Measurements from ENCODE around the gene RALGDS. TPM values are rescaled to one million over a fixed set of nuclear protein-coding genes. Genes with fewer than 3 reads are reported as not detected.

The RALGDS gene
- total and polyA plus RNA-seq, 9 of the 15 experiments (the other 6 are each of a cell fraction or from before 2014, with no cell fraction given), result 0.75 to 43.3 (median 27.1) TPM

DNA sequence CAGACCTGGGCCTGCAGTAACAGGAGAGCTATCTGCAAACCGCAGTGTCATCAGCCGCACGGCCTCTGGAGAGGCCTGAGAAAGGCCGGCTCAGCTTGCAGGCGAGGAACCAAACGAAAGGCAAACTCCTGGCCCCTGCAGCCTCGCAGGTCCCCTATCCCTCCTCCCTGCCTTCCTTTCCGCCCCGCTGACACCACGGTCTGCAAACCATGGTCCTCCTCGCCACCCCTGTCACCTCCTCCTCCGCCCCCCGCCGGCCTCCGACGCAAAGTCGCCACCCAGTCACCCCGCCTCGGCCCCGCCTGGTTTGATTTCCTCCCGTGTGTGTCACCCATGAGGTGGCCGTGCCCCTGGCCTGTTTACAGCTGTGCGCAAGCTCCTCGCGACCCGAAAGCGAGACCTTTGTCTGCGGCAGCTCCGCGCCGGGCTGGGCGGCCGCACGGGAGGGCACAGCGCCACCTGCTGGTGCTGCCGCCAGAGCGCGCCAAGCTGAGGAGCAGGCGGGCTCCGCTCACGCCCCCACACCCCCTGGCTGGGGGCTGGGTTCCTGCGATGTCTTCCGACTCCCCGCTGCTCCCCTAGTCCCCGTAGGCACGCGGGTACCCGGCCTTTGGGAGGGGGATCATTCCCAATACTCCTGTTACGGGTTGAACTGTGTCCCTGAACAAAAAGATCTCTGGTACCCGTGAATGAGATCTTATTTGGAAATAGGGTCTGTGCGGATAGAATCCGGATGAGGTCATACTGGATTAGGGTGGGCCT, 23.3 kb upstream of the RALGDS start (continued):
- TF ChIP-seq MEF2D (tag; conservative IDR thresholded peaks at IDR 0.05; ENCODE audit: low read depth) (no peak), POLR2A (conservative IDR thresholded peaks at IDR 0.05) (no peak; the same call in 1 of the 2 replicates), ZNF316 (IDR thresholded peaks at IDR 0.05) (peak; percentile 70), HSF4 (CRISPR knock-in tag; IDR thresholded peaks at IDR 0.05; ENCODE audit: borderline replicate concordance) (no peak), SRSF7 (optimal IDR thresholded peaks at IDR 0.05; ENCODE audit: low read depth, low read length) (no peak), NR3C1 (CRISPR knock-in tag; IDR thresholded peaks at IDR 0.05) (no peak), KHSRP (IDR thresholded peaks at IDR 0.05) (no peak), ZNF408 (CRISPR knock-in tag; IDR thresholded peaks at IDR 0.05; ENCODE audit: low read depth) (no peak), L3MBTL2 (IDR thresholded peaks at IDR 0.05) (peak; percentile 84), SIX5 (IDR thresholded peaks at IDR 0.05; ENCODE audit: borderline replicate concordance in 1 of 2, insufficient read depth in 1 of 2, low read depth in 1 of 2, low read length in 2 of 2) (no peak), ZNF146 (CRISPR knock-in tag; IDR thresholded peaks at IDR 0.05; ENCODE audit: unreplicated experiment) (no peak), PHTF2 (CRISPR knock-in tag; IDR thresholded peaks at IDR 0.05) (no peak), PCBP2 (IDR thresholded peaks at IDR 0.05; ENCODE audit: low read depth, low read length, poor library complexity, severe bottlenecking) (no peak), EZH2 (IDR thresholded peaks at IDR 0.05; ENCODE audit: borderline replicate concordance, low read depth, low read length) (no peak), RFX7 (CRISPR knock-in tag; IDR thresholded peaks at IDR 0.05) (no peak), ZNF444 (CRISPR knock-in tag; IDR thresholded peaks at IDR 0.05) (no peak), ZNF76 (CRISPR knock-in tag; IDR thresholded peaks at IDR 0.05; ENCODE audit: borderline replicate concordance) (no peak), RBM17 (IDR thresholded peaks at IDR 0.05; ENCODE audit: borderline replicate concordance, low read depth, low read length) (no peak), KLF1 (tag; IDR thresholded peaks at IDR 0.05) (peak; percentile 74; the same call in 1 of the 2 replicates)
- TF ChIP-seq, protein P1, sequence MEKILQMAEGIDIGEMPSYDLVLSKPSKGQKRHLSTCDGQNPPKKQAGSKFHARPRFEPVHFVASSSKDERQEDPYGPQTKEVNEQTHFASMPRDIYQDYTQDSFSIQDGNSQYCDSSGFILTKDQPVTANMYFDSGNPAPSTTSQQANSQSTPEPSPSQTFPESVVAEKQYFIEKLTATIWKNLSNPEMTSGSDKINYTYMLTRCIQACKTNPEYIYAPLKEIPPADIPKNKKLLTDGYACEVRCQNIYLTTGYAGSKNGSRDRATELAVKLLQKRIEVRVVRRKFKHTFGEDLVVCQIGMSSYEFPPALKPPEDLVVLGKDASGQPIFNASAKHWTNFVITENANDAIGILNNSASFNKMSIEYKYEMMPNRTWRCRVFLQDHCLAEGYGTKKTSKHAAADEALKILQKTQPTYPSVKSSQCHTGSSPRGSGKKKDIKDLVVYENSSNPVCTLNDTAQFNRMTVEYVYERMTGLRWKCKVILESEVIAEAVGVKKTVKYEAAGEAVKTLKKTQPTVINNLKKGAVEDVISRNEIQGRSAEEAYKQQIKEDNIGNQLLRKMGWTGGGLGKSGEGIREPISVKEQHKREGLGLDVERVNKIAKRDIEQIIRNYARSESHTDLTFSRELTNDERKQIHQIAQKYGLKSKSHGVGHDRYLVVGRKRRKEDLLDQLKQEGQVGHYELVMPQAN (IDR thresholded peaks at IDR 0.05; ENCODE audit: borderline replicate concordance), result peak; percentile 78
- TF ChIP-seq, protein P2, sequence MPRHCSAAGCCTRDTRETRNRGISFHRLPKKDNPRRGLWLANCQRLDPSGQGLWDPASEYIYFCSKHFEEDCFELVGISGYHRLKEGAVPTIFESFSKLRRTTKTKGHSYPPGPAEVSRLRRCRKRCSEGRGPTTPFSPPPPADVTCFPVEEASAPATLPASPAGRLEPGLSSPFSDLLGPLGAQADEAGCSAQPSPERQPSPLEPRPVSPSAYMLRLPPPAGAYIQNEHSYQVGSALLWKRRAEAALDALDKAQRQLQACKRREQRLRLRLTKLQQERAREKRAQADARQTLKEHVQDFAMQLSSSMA (CRISPR knock-in tag; IDR thresholded peaks at IDR 0.05), result 0 out of 2 replicates have a peak, but pooled peaks have one; percentile 15
- TF ChIP-seq, protein P3, sequence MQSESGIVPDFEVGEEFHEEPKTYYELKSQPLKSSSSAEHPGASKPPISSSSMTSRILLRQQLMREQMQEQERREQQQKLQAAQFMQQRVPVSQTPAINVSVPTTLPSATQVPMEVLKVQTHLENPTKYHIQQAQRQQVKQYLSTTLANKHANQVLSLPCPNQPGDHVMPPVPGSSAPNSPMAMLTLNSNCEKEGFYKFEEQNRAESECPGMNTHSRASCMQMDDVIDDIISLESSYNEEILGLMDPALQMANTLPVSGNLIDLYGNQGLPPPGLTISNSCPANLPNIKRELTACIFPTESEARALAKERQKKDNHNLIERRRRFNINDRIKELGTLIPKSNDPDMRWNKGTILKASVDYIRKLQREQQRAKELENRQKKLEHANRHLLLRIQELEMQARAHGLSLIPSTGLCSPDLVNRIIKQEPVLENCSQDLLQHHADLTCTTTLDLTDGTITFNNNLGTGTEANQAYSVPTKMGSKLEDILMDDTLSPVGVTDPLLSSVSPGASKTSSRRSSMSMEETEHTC (IDR thresholded peaks at IDR 0.05), result no peak
